ENCODE data around the gene IGFBP4. TPM values are rescaled to one million over a fixed set of nuclear protein-coding genes. Genes with fewer than 3 reads are reported as not detected.

IGFBP4 gene
- total and polyA plus RNA-seq, 2 experiments from 2014 or later = 44.9 to 183 TPM

- H3K4me3 ChIP-seq = no peak overlapping the region
- DNase-seq (ENCODE audit: low spot score) = no peak
- no peak overlapping the region for H2AFZ ChIP-seq
- TF ChIP-seq EZH2phosphoT487 (IDR thresholded peaks at IDR 0.05; ENCODE audit: low read depth, severe bottlenecking, unreplicated experiment) = no peak
- no peak for TF ChIP-seq CTCF (IDR thresholded peaks at IDR 0.05; ENCODE audit: poor library complexity)
- no peak for TF ChIP-seq EZH2 (IDR thresholded peaks at IDR 0.05; ENCODE audit: borderline replicate concordance)
- no peaks in the 10 kb centered on the region for H4K20me1 ChIP-seq (ENCODE audit: insufficient read depth, poor library complexity, severe bottlenecking)
- H3K9me2 ChIP-seq (replicated peaks; ENCODE audit: insufficient read depth) = no peaks in the 10 kb centered on the region
- no peaks in the 10 kb centered on the region for H3K9me3 ChIP-seq (ENCODE audit: low read depth)
- H3K27ac ChIP-seq = peak overlapping the region; percentile 29
- peaks cover 14% of the 10 kb centered on the region for H3K4me1 ChIP-seq (ENCODE audit: insufficient read depth)
- no peak overlapping the region for H3K4me2 ChIP-seq
- H3K27me3 ChIP-seq = no peaks in the 10 kb centered on the region
- no peaks in the 10 kb centered on the region for H3K79me2 ChIP-seq
- no peaks in the 10 kb centered on the region for H3K36me3 ChIP-seq (replicated peaks; ENCODE audit: insufficient read depth, low read depth)
- WGBS (ENCODE audit: low lambda C conversion rate, missing lambda C conversion rate) = 93% methylated on average over 8 of the region's 9 CpGs
Observed at GRCh38 chr17:40479754-40480480, 36.7 kb downstream of the IGFBP4 start.

GRCh38 chr17:40480501-40481003 is 37.3 kb downstream of the IGFBP4 start:
- DNase-seq (ENCODE audit: low spot score) = peak; percentile 63
- H3K9me2 ChIP-seq (replicated peaks; ENCODE audit: insufficient read depth) = no peaks in the 10 kb centered on the region
- H3K27me3 ChIP-seq = no peaks in the 10 kb centered on the region
- no peak overlapping the region for H2AFZ ChIP-seq
- H3K4me1 ChIP-seq (ENCODE audit: insufficient read depth) = peaks cover 16% of the 10 kb centered on the region
- no peaks in the 10 kb centered on the region for H4K20me1 ChIP-seq (ENCODE audit: insufficient read depth, poor library complexity, severe bottlenecking)
- H3K4me3 ChIP-seq = no peak overlapping the region
- TF ChIP-seq EZH2phosphoT487 (IDR thresholded peaks at IDR 0.05; ENCODE audit: low read depth, severe bottlenecking, unreplicated experiment) (no peak), EZH2 (IDR thresholded peaks at IDR 0.05; ENCODE audit: borderline replicate concordance) (no peak), CTCF (IDR thresholded peaks at IDR 0.05; ENCODE audit: poor library complexity) (no peak)
- H3K9me3 ChIP-seq (ENCODE audit: low read depth) = no peaks in the 10 kb centered on the region
- H3K79me2 ChIP-seq = no peaks in the 10 kb centered on the region
- peak overlapping the region; percentile 73 for H3K27ac ChIP-seq
- WGBS (ENCODE audit: low lambda C conversion rate, missing lambda C conversion rate) = 62% methylated on average over 12 of the region's 12 CpGs
- no peaks in the 10 kb centered on the region for H3K36me3 ChIP-seq (replicated peaks; ENCODE audit: insufficient read depth, low read depth)
- no peak overlapping the region for H3K4me2 ChIP-seq

- peak overlapping the region; percentile 73 for H3K27ac ChIP-seq
- no peaks in the 10 kb centered on the region for H3K27me3 ChIP-seq
- no peaks in the 10 kb centered on the region for H4K20me1 ChIP-seq (ENCODE audit: insufficient read depth, poor library complexity, severe bottlenecking)
- TF ChIP-seq EZH2 (IDR thresholded peaks at IDR 0.05; ENCODE audit: borderline replicate concordance) = no peak
- TF ChIP-seq CTCF (IDR thresholded peaks at IDR 0.05; ENCODE audit: poor library complexity) = no peak
- no peak for TF ChIP-seq EZH2phosphoT487 (IDR thresholded peaks at IDR 0.05; ENCODE audit: low read depth, severe bottlenecking, unreplicated experiment)
- H2AFZ ChIP-seq = no peak overlapping the region
- no peak overlapping the region for H3K4me3 ChIP-seq
- WGBS (ENCODE audit: low lambda C conversion rate, missing lambda C conversion rate) = 86% methylated on average over 7 of the region's 7 CpGs
- no peaks in the 10 kb centered on the region for H3K9me2 ChIP-seq (replicated peaks; ENCODE audit: insufficient read depth)
- H3K4me2 ChIP-seq = no peak overlapping the region
- peaks cover 15% of the 10 kb centered on the region for H3K4me1 ChIP-seq (ENCODE audit: insufficient read depth)
- H3K36me3 ChIP-seq (replicated peaks; ENCODE audit: insufficient read depth, low read depth) = no peaks in the 10 kb centered on the region
- no peaks in the 10 kb centered on the region for H3K9me3 ChIP-seq (ENCODE audit: low read depth)
- no peak for DNase-seq (ENCODE audit: low spot score)
- no peaks in the 10 kb centered on the region for H3K79me2 ChIP-seq
Observed at GRCh38 chr17:40481106-40481505, 37.9 kb downstream of the IGFBP4 start.

Measured in hepatocyte (in vitro differentiated cells).